Left lung (tissue), 10 donors: Measurements from ENCODE around the gene DCUN1D3. TPM values are rescaled to one million over a fixed set of nuclear protein-coding genes. Genes with fewer than 3 reads are reported as not detected.

Source experiments
- ATAC-seq: fragments of 200-7000 bp; cut with Tn5 transposase; one replicate; pipeline ENCODE4 v1.9.1; 2020; ENCODE audit warnings: moderate library complexity
- DNase-seq, 4 donors: peaks; one replicate each; pipeline ENCODE4 v3.0.0-alpha.2; 2013 to 2020
- H3K27ac ChIP-seq, 2 donors: fragments of 200-600 bp; sonication (generic) in 1 of 2; one replicate each; pipeline versions ENCODE4 v1.5.0 to v1.8.0; 2020 to 2021
- H3K27me3 ChIP-seq, 2 donors: fragments of 200-600 bp; sonication (generic) in 1 of 2; one replicate each; pipeline versions ENCODE4 v1.5.0 to v1.8.0; 2020 to 2021
- H3K36me3 ChIP-seq, 2 donors: fragments of 200-600 bp; sonication (generic) in 1 of 2; one replicate each; pipeline versions ENCODE4 v1.5.0 to v1.8.0; 2020 to 2021
- H3K4me1 ChIP-seq, 2 donors: fragments of 200-600 bp; one replicate each; pipeline ENCODE4 v1.8.0; 2021
- H3K4me3 ChIP-seq, 2 donors: fragments of 200-600 bp; sonication (generic) in 1 of 2; one replicate each; pipeline versions ENCODE4 v1.5.0 to v1.8.0; 2020 to 2021; ENCODE audit warnings: mild to moderate bottlenecking in 1 of 2
- H3K9me3 ChIP-seq, 2 donors: fragments of 200-600 bp; sonication (generic) in 1 of 2; one replicate each; pipeline versions ENCODE4 v1.5.0 to v1.8.0; 2020 to 2021
- intact Hi-C, 2 donors: fragments of 100-400 bp; cut with DNase I; formaldehyde crosslinking; loops; one replicate each; pipeline versions ENCODE4 v1.11.2 to v1.14.2; 2022
- polyA plus RNA-seq, 6 donors: library from polyadenylated mRNA; unstranded; fragments of 120-200 nt; gene quantifications; one replicate each; pipeline ENCODE4 v1.2.1, GENCODE V29; 2013; ENCODE audit not compliant: insufficient read length in 6 of 6
- total RNA-seq, 2 donors: library from RNA; stranded (reverse); fragmentation: NEBNext Ultra II Directional; extraction: Animal tissue kit (Norgen Biotek cat#: 25700); gene quantifications; one replicate each; pipeline ENCODE4 v1.2.1, GENCODE V29; 2021
- TF ChIP-seq, protein P1 (sequence below), 2 donors: fragments of 200-600 bp; sonication (generic) in 1 of 2; IDR thresholded peaks; one replicate each; pipeline versions ENCODE4 v1.5.0 to v1.8.0; 2021; ENCODE audit warnings: antibody characterized with exemption in 2 of 2
- donor health status: DM: no; HTN: yes; CAD: no.
- donor health status: DM: no; HTN: no; CAD: no.

Gene DCUN1D3
- total and polyA plus RNA-seq, 8 donors = 8.5 to 27.1 (median 9.9) TPM

DNA sequence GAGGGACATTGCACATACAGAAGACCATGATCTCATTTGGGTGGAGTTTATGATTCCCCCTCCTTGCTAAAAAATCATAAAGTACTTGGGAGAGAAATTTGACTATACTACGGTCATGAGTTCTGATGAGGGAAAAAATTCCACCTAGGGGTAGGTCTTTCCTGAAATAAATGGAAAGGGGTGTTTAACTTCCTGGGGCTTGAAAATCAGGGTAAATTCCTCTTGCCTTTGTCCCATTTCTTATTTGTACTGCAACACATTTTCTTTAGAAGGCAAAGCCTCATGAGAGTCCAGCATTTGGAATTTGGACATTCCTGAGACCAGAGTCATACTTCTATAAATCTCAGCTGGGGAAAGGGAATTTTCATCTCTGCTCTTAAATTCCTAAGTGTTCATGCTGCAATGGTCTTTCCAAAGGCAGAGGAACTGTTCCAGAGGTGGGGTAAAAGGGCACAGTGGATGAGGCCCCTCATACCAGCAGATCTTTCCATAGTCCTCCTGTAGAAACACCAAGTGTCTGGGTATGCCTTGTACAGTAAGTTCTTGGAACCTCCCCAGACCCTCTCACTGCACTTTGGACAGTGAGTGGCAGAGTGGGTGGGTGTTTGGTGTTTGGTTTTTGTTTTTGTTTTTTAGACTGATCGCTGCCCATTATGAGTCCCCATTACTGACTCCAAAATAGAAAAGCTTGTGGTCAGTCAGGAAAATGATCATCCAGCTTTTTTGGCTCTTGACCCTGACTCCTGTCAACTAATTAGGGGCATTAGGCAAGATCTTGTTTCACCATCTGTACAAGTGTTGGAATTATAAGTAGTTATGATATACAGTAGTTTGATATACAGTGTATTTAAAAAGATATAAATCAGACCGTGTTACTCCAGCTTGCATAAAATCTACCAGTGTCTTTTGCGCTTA lies 6.4 kb upstream of the DCUN1D3 start:
- Histone ChIP-seq H3K27ac (peak overlapping the region; percentile 97 to 98), H3K9me3 (no peaks in the 10 kb centered on the region), H3K4me1 (peaks cover 56 to 99% of the 10 kb centered on the region in 2 donors), H3K36me3 (no peaks in the 10 kb centered on the region), H3K4me3 (no peak overlapping the region), H3K27me3 (no peaks in the 10 kb centered on the region)
- intact Hi-C loops = no loop called here
- ATAC-seq (peak; percentile 32), DNase-seq (peak in 1 of 4 donors; percentile 29)
- TF ChIP-seq, protein P1, sequence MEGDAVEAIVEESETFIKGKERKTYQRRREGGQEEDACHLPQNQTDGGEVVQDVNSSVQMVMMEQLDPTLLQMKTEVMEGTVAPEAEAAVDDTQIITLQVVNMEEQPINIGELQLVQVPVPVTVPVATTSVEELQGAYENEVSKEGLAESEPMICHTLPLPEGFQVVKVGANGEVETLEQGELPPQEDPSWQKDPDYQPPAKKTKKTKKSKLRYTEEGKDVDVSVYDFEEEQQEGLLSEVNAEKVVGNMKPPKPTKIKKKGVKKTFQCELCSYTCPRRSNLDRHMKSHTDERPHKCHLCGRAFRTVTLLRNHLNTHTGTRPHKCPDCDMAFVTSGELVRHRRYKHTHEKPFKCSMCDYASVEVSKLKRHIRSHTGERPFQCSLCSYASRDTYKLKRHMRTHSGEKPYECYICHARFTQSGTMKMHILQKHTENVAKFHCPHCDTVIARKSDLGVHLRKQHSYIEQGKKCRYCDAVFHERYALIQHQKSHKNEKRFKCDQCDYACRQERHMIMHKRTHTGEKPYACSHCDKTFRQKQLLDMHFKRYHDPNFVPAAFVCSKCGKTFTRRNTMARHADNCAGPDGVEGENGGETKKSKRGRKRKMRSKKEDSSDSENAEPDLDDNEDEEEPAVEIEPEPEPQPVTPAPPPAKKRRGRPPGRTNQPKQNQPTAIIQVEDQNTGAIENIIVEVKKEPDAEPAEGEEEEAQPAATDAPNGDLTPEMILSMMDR (IDR thresholded peaks at IDR 0.05) = no peak

DNA sequence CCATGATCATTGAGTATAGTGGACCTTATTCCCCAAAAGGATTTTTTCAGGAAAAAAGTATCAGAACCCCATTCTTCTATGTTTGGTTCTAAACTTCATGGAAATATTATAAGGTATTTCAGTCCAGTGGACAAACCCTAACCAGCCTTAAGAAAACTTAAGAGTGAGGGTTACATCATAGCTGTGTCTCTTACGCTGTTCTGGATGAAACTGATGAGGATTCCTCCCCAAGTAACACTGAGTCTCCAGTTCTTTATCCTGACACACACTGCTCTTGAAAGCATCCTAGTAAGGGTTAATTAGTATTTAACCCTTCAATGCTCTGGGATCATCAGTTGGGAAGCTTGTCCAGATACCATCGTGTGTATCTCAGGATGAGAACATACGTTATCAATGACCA lies 5.4 kb upstream of the DCUN1D3 start:
- DNase-seq = no peak
- Histone ChIP-seq H3K27ac (peak overlapping the region; percentile 97 to 98), H3K4me1 (peaks cover 48 to 91% of the 10 kb centered on the region in 2 donors), H3K9me3 (no peaks in the 10 kb centered on the region), H3K36me3 (no peaks in the 10 kb centered on the region), H3K4me3 (no peak overlapping the region), H3K27me3 (no peaks in the 10 kb centered on the region)
- intact Hi-C loops = no loop called here
- TF ChIP-seq, protein P1 (IDR thresholded peaks at IDR 0.05) = no peak
- no peak for ATAC-seq

- DNase-seq = no peak
- intact Hi-C loops = no loop called here
- no peaks in the 10 kb centered on the region for H3K27me3 ChIP-seq
- no peaks in the 10 kb centered on the region for H3K9me3 ChIP-seq
- TF ChIP-seq, protein P1 (IDR thresholded peaks at IDR 0.05) = no peak
- H3K4me3 ChIP-seq = no peak overlapping the region
- no peaks in the 10 kb centered on the region for H3K36me3 ChIP-seq
- peak overlapping the region; percentile 97 to 98 for H3K27ac ChIP-seq
- no peak for ATAC-seq
- H3K4me1 ChIP-seq = peaks cover 45 to 81% of the 10 kb centered on the region in 2 donors
Measured at GRCh38 chr16:20904507-20905081, 4.4 kb upstream of the DCUN1D3 start.

- TF ChIP-seq, protein P1 (IDR thresholded peaks at IDR 0.05) = no peak
- DNase-seq (no peak), ATAC-seq (no peak)
- Histone ChIP-seq H3K4me3 (no peak overlapping the region), H3K4me1 (peaks cover 45 to 82% of the 10 kb centered on the region in 2 donors), H3K27ac (peak overlapping the region; percentile 97 to 98), H3K27me3 (no peaks in the 10 kb centered on the region), H3K9me3 (no peaks in the 10 kb centered on the region), H3K36me3 (no peaks in the 10 kb centered on the region)
- intact Hi-C loops = no loop called here
Measured at GRCh38 chr16:20903899-20904506, 3.8 kb upstream of the DCUN1D3 start.
